K562 (cell line): ENCODE measurements around the gene USP7. TPM values are rescaled to one million over a fixed set of nuclear protein-coding genes. Genes with fewer than 3 reads are reported as not detected.

ENCODE experiments used
- ARNT ChIP-seq, 2 experiments: fragments of 450-650 bp; IDR thresholded peaks; 2 replicates each; pipeline ENCODE4 v1.6.1; 2016; ENCODE audit warnings: mild to moderate bottlenecking in 1 of 2
- BHLHE40 ChIP-seq: IDR thresholded peaks from 2 replicates; pipeline ENCODE4 v1.6.1; 2011; ENCODE audit warnings: low read length, improper control_type of control experiment
- EP300 ChIP-seq: IDR thresholded peaks from 2 replicates; pipeline ENCODE4 v1.6.1; 2012; ENCODE audit warnings: low read length, improper control_type of control experiment
- GATAD2A ChIP-seq: fragments of 450-650 bp; IDR thresholded peaks from 2 replicates; pipeline ENCODE4 v1.6.1; 2017
- HDAC3 ChIP-seq: fragments of 450-650 bp; IDR thresholded peaks from 2 replicates; pipeline ENCODE4 v1.6.1; 2018; ENCODE audit warnings: borderline replicate concordance, mild to moderate bottlenecking, moderate library complexity; ENCODE audit not compliant: partially characterized antibody
- HOXB6 ChIP-seq: fragments of 250-450 bp; sonication (Bioruptor Pico); IDR thresholded peaks from 2 replicates; pipeline ENCODE4 v1.5.1; 2022; ENCODE audit warnings: mild to moderate bottlenecking, borderline replicate concordance
- HSF4 ChIP-seq: fragments of 250-450 bp; sonication (Bioruptor Pico); IDR thresholded peaks from 2 replicates; pipeline ENCODE4 v2.1.2; 2022; ENCODE audit warnings: mild to moderate bottlenecking, moderate library complexity, borderline replicate concordance
- LEF1 ChIP-seq: fragments of 450-650 bp; IDR thresholded peaks from 2 replicates; pipeline ENCODE4 v1.6.1; 2016; ENCODE audit warnings: mild to moderate bottlenecking
- MTA1 ChIP-seq: fragments of 450-650 bp; IDR thresholded peaks from 2 replicates; pipeline ENCODE4 v1.6.1; 2017; ENCODE audit warnings: borderline replicate concordance
- NFRKB ChIP-seq: fragments of 450-650 bp; IDR thresholded peaks from 2 replicates; pipeline ENCODE4 v1.6.1; 2016; ENCODE audit warnings: low read depth
- OTX1 ChIP-seq: fragments of 450-650 bp; formaldehyde crosslinking; IDR thresholded peaks from 2 replicates; pipeline ENCODE4 v1.4.0; 2022; ENCODE audit warnings: mild to moderate bottlenecking
- PHF21A ChIP-seq: fragments of 450-650 bp; IDR thresholded peaks from 2 replicates; pipeline ENCODE4 v1.6.1; 2017; ENCODE audit warnings: low read depth, borderline replicate concordance
- RCOR1 ChIP-seq, 2 experiments: IDR thresholded peaks; 2 replicates each; pipeline ENCODE4 v1.6.1; 2012; ENCODE audit warnings: low read depth in 2 of 2, low read length in 2 of 2, borderline replicate concordance in 1 of 2, improper control_type of control experiment in 1 of 2
- SMARCC2 ChIP-seq: fragments of 450-650 bp; IDR thresholded peaks from 2 replicates; pipeline ENCODE4 v1.6.1; 2017; ENCODE audit warnings: antibody characterized with exemption, moderate library complexity, mild to moderate bottlenecking, low read depth
- SUPT5H ChIP-seq: fragments of 450-650 bp; IDR thresholded peaks from 2 replicates; pipeline ENCODE4 v1.6.1; 2016
- TCFL5 ChIP-seq: fragments of 250-450 bp; sonication (Bioruptor Pico); conservative IDR thresholded peaks from 2 replicates; pipeline ENCODE4 v1.6.1; 2021; ENCODE audit warnings: mild to moderate bottlenecking, moderate library complexity, matching md5 sums
- YY1 ChIP-seq, 3 experiments: IDR thresholded peaks; 2 replicates each; pipeline ENCODE4 v1.6.1; 2011; ENCODE audit warnings: low read length in 2 of 3, mild to moderate bottlenecking in 2 of 3, moderate library complexity in 2 of 3, borderline replicate concordance in 1 of 3, control low read depth in 1 of 3, low read depth in 1 of 3; ENCODE audit not compliant: insufficient read depth in 3 of 3, insufficient replicate concordance in 2 of 3, control insufficient read depth in 1 of 3, insufficient read length in 1 of 3; ENCODE audit errors: extremely low read depth in 1 of 3
- ZNF175 ChIP-seq: fragments of 200-800 bp; sonication (Bioruptor generic); IDR thresholded peaks from 2 replicates; pipeline ENCODE4 v1.6.1; 2016; ENCODE audit warnings: low read depth, mild to moderate bottlenecking, missing genetic modification characterization, missing compliant biosample characterization
- ZNF217 ChIP-seq: sonication (generic); formaldehyde crosslinking; IDR thresholded peaks from 2 replicates; pipeline ENCODE4 v1.8.0; 2022; ENCODE audit warnings: mild to moderate bottlenecking, missing genetic modification reagents
- ZNF583 ChIP-seq: fragments of 250-450 bp; sonication (Bioruptor Pico); IDR thresholded peaks from 2 replicates; pipeline ENCODE4 v1.4.0; 2020
- polyA plus RNA-seq, 8 experiments: library from polyadenylated mRNA; depleted of rRNA in 4 of 8; stranded (reverse) in 5 of 8; unstranded in 3 of 8; fragments of >200 nt; fragmentation: Nextera tagmentation in 2 of 8; fragmentation: Illumina TruSeq in 1 of 8; extraction: Ambion mirVana in 2 of 8; extraction: Trizol in 1 of 8; gene quantifications; 2 replicates each; pipeline versions ENCODE4 v1.2.1 to v1.2.3, GENCODE V29; 2011 to 2014; ENCODE audit warnings: inconsistent platforms in 1 of 8, missing spikeins in 1 of 8
- total RNA-seq, 7 experiments: library from RNA; depleted of rRNA in 6 of 7; stranded (reverse); fragments of >200 nt in 6 of 7; fragmentation: Illumina TruSeq in 2 of 7; extraction: Trizol in 2 of 7; gene quantifications; 2 replicates each; pipeline versions ENCODE4 v1.2.1 to v1.2.3, GENCODE V29; 2011 to 2021; ENCODE audit warnings: low replicate concordance in 1 of 7
- TF ChIP-seq, protein P1 (sequence below), 2 experiments: IDR thresholded peaks; 2 replicates each; pipeline ENCODE4 v1.6.1; 2011; ENCODE audit warnings: borderline replicate concordance in 1 of 2, control low read depth in 1 of 2, low read depth in 1 of 2, low read length in 1 of 2, mild to moderate bottlenecking in 1 of 2, mixed read lengths in 1 of 2, moderate library complexity in 1 of 2; ENCODE audit not compliant: insufficient read depth in 1 of 2, insufficient read length in 1 of 2, poor library complexity in 1 of 2, severe bottlenecking in 1 of 2; ENCODE audit errors: extremely low read depth in 1 of 2
- TF ChIP-seq, protein P2 (sequence below): IDR thresholded peaks from 2 replicates; pipeline ENCODE4 v1.6.1; 2016; ENCODE audit warnings: missing genetic modification characterization, missing compliant biosample characterization
- TF ChIP-seq, protein P3 (sequence below): fragments of 450-650 bp; IDR thresholded peaks from 2 replicates; pipeline ENCODE4 v1.6.1; 2016; ENCODE audit warnings: low read depth, mild to moderate bottlenecking, moderate library complexity
- TF ChIP-seq, protein P4 (sequence below): sonication (generic); formaldehyde crosslinking; IDR thresholded peaks from 2 replicates; pipeline ENCODE4 v1.8.0; 2022; ENCODE audit warnings: missing genetic modification reagents, mild to moderate bottlenecking, moderate library complexity, borderline replicate concordance

USP7 gene
- total and polyA plus RNA-seq, 9 of the 15 experiments (the other 6 are each of a cell fraction or from before 2014, with no cell fraction given), result 17.1 to 145 (median 57.9) TPM

DNA sequence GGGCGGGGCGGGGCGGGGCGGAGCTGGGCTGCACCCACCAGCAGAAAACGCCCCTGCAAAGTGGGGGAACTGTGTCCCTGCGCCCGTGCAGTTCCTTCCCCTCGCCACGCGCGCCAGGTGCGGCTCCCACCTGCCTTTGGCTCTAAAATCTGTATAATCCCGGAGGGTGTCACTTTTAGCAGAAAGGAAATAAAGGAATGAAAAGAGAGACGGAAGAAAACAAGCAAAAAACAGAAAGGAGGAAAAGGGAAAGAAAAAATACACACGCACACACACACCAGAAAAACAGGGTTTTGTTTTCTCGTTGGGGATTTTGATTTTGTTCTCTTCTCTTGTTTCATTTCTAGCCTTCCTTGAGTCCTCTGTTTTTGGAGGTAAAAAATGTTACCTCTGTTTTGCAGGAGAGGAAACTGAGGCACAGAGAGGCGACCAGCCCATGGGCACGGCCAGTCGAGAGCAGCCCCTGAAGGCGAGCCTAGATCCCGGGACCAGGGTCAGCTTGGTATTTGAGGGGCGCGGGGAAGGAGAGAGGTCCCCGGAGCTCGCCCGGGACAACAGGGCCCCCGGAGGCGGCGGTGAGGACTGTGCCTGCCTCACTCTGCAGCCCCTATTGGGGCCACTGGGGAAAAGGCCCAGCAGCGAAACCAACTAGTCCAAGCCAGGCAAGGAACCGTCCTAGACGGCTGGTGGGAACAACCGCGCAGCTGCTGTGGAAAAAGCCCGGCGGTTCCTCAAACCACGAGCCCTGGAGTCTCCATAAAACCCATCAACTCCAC is 94.3 kb downstream of the USP7 start (continued):
- TF ChIP-seq RCOR1 (IDR thresholded peaks at IDR 0.05; ENCODE audit: borderline replicate concordance in 1 of 2, low read depth in 2 of 2, low read length in 2 of 2) (no peak), SMARCC2 (no peak), ZNF217 (CRISPR knock-in tag) (no peak), ARNT (IDR thresholded peaks at IDR 0.05) (0 out of 4 replicates have a peak, but pooled peaks of 1 of the 2 experiments have one; percentile 57), SUPT5H (no peak), HSF4 (CRISPR knock-in tag) (no peak), ZNF583 (CRISPR knock-in tag) (no peak), TCFL5 (no peak), OTX1 (no peak), HOXB6 (no peak), GATAD2A (no peak), LEF1 (no peak), ZNF175 (CRISPR knock-in tag) (no peak), MTA1 (no peak), NFRKB (0 out of 2 replicates have a peak, but pooled peaks have one; percentile 32), PHF21A (no peak), EP300 (no peak), YY1 (IDR thresholded peaks at IDR 0.05; ENCODE audit: borderline replicate concordance in 1 of 3, control insufficient read depth in 1 of 3, extremely low read depth in 1 of 3, insufficient read depth in 3 of 3, insufficient read length in 1 of 3, insufficient replicate concordance in 2 of 3, low read depth in 1 of 3, low read length in 2 of 3) (peak in 1 of 3 experiments; percentile 23), HDAC3 (no peak), BHLHE40 (peak; percentile 28; the same call in 1 of the 2 replicates)
- TF ChIP-seq, protein P1, sequence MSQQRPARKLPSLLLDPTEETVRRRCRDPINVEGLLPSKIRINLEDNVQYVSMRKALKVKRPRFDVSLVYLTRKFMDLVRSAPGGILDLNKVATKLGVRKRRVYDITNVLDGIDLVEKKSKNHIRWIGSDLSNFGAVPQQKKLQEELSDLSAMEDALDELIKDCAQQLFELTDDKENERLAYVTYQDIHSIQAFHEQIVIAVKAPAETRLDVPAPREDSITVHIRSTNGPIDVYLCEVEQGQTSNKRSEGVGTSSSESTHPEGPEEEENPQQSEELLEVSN (IDR thresholded peaks at IDR 0.05; ENCODE audit: borderline replicate concordance in 1 of 2, extremely low read depth in 1 of 2, insufficient read depth in 1 of 2, insufficient read length in 1 of 2, low read depth in 1 of 2, low read length in 1 of 2, poor library complexity in 1 of 2, severe bottlenecking in 1 of 2), result no peak
- TF ChIP-seq, protein P2, sequence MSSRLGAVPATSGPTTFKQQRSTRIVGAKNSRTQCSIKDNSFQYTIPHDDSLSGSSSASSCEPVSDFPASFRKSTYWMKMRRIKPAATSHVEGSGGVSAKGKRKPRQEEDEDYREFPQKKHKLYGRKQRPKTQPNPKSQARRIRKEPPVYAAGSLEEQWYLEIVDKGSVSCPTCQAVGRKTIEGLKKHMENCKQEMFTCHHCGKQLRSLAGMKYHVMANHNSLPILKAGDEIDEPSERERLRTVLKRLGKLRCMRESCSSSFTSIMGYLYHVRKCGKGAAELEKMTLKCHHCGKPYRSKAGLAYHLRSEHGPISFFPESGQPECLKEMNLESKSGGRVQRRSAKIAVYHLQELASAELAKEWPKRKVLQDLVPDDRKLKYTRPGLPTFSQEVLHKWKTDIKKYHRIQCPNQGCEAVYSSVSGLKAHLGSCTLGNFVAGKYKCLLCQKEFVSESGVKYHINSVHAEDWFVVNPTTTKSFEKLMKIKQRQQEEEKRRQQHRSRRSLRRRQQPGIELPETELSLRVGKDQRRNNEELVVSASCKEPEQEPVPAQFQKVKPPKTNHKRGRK (tag), result peak; percentile 73
- TF ChIP-seq, protein P3, sequence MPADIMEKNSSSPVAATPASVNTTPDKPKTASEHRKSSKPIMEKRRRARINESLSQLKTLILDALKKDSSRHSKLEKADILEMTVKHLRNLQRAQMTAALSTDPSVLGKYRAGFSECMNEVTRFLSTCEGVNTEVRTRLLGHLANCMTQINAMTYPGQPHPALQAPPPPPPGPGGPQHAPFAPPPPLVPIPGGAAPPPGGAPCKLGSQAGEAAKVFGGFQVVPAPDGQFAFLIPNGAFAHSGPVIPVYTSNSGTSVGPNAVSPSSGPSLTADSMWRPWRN, result no peak
- TF ChIP-seq, protein P4, sequence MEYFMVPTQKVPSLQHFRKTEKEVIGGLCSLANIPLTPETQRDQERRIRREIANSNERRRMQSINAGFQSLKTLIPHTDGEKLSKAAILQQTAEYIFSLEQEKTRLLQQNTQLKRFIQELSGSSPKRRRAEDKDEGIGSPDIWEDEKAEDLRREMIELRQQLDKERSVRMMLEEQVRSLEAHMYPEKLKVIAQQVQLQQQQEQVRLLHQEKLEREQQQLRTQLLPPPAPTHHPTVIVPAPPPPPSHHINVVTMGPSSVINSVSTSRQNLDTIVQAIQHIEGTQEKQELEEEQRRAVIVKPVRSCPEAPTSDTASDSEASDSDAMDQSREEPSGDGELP, result no peak
